WI38 (cell line): ENCODE measurements around the gene PROM1.
A peak's percentile ranks its signal among the peaks of the same experiment; 100 is the strongest.

Experiments
- H3K4me3 ChIP-seq: 2 replicates; pipeline ENCODE4 v1.5.1; 2011; ENCODE audit warnings: low read depth, mild to moderate bottlenecking, control low read depth, low read length
- CTCF ChIP-seq: IDR thresholded peaks from 2 replicates; pipeline ENCODE4 v1.5.1; 2012; ENCODE audit warnings: low read depth, mild to moderate bottlenecking, control low read depth, low read length

The PROM1 gene

GRCh38 chr4:16005676-16006075, 78.1 kb downstream of the PROM1 start:
- H3K4me3 ChIP-seq, result no peak overlapping the region
- no peak for TF ChIP-seq CTCF

GRCh38 chr4:16001484-16001858, 82.4 kb downstream of the PROM1 start:
- peak; percentile 85 for TF ChIP-seq CTCF
- no peak overlapping the region for H3K4me3 ChIP-seq

GRCh38 chr4:16000708-16001483, 82.9 kb downstream of the PROM1 start:
- no peak overlapping the region for H3K4me3 ChIP-seq
- no peak for TF ChIP-seq CTCF

- no peak overlapping the region for H3K4me3 ChIP-seq
- no peak for TF ChIP-seq CTCF
Measured at GRCh38 chr4:15996773-15997172, 87.0 kb downstream of the PROM1 start.

- TF ChIP-seq CTCF, result no peak
- H3K4me3 ChIP-seq, result no peak overlapping the region
Measured at GRCh38 chr4:15995826-15996225, 88.0 kb downstream of the PROM1 start.

- no peak for TF ChIP-seq CTCF
- no peak overlapping the region for H3K4me3 ChIP-seq
Measured at GRCh38 chr4:15992167-15992485, 91.7 kb downstream of the PROM1 start.

- TF ChIP-seq CTCF, result no peak
- H3K4me3 ChIP-seq, result no peak overlapping the region
Measured at GRCh38 chr4:15990570-15991285, 93.1 kb downstream of the PROM1 start.
